HepG2 (cell line): ENCODE results near the gene PTCD3. TPM values are rescaled to one million over a fixed set of nuclear protein-coding genes. Genes with fewer than 3 reads are reported as not detected.

Experiments
- ARID2 ChIP-seq: sonication (generic); formaldehyde crosslinking; IDR thresholded peaks from 2 replicates; pipeline ENCODE4 v1.8.1; 2022; ENCODE audit warnings: mild to moderate bottlenecking, missing genetic modification reagents, borderline replicate concordance
- ARID5B ChIP-seq: IDR thresholded peaks from 2 replicates; pipeline ENCODE4 v1.4.0; 2020; ENCODE audit warnings: mild to moderate bottlenecking, missing genetic modification reagents
- EZH2 ChIP-seq: conservative IDR thresholded peaks from 2 replicates; pipeline ENCODE4 v1.6.1; 2012; ENCODE audit warnings: mild to moderate bottlenecking, low read depth, low read length, moderate library complexity
- HNRNPUL1 ChIP-seq: fragments of 200-400 bp; formaldehyde crosslinking; IDR thresholded peaks from 2 replicates; pipeline ENCODE4 v1.6.1; 2017; ENCODE audit warnings: low read depth, mild to moderate bottlenecking, low read length, moderate library complexity
- JUND ChIP-seq: sonication (generic); formaldehyde crosslinking; IDR thresholded peaks from 2 replicates; pipeline ENCODE4 v1.8.0; 2022; ENCODE audit warnings: mild to moderate bottlenecking, missing genetic modification reagents
- PAX8 ChIP-seq: sonication (generic); formaldehyde crosslinking; IDR thresholded peaks from 2 replicates; pipeline ENCODE4 v1.8.0; 2022; ENCODE audit warnings: mild to moderate bottlenecking, missing genetic modification reagents, borderline replicate concordance
- PHF8 ChIP-seq: sonication (generic); formaldehyde crosslinking; IDR thresholded peaks from 2 replicates; pipeline ENCODE4 v1.5.0; 2020; ENCODE audit warnings: missing genetic modification reagents
- SPEN ChIP-seq: sonication (generic); formaldehyde crosslinking; IDR thresholded peaks from 2 replicates; pipeline ENCODE4 v1.5.1; 2020; ENCODE audit warnings: low read depth, mild to moderate bottlenecking, missing genetic modification reagents
- TMF1 ChIP-seq: sonication (generic); formaldehyde crosslinking; IDR thresholded peaks from 2 replicates; pipeline ENCODE4 v1.8.1; 2022; ENCODE audit warnings: low read depth, missing genetic modification reagents
- YY1 ChIP-seq: IDR thresholded peaks from 2 replicates; pipeline ENCODE4 v1.6.1; 2011; ENCODE audit warnings: low read length, low read depth, moderate library complexity, mild to moderate bottlenecking; ENCODE audit not compliant: insufficient read depth, insufficient replicate concordance
- polyA plus RNA-seq, 8 experiments: library from polyadenylated mRNA; depleted of rRNA in 3 of 8; stranded (reverse) in 7 of 8; unstranded in 1 of 8; fragments of >200 nt; fragmentation: Illumina TruSeq in 4 of 8; extraction: Trizol in 4 of 8; gene quantifications; 2 replicates each; pipeline versions ENCODE4 v1.2.1 to v1.2.3, GENCODE V29; 2011 to 2016; ENCODE audit warnings: low read depth in 4 of 8, missing spikeins in 1 of 8, mixed read lengths in 1 of 8; ENCODE audit not compliant: insufficient read depth in 1 of 8
- total RNA-seq, 5 experiments: library from RNA; depleted of rRNA; stranded (reverse); fragments of >200 nt; fragmentation: Illumina TruSeq; extraction: Trizol; gene quantifications; 2 replicates each; pipeline ENCODE4 v1.2.3, GENCODE V29; 2016; ENCODE audit warnings: low read depth in 1 of 5
- TF ChIP-seq, protein P1 (sequence below): sonication (generic); formaldehyde crosslinking; IDR thresholded peaks from one replicate; pipeline ENCODE4 v1.5.1; 2020; ENCODE audit warnings: mild to moderate bottlenecking, missing genetic modification reagents; ENCODE audit errors: not compliant biosample characterization
- TF ChIP-seq, protein P2 (sequence below): sonication (generic); formaldehyde crosslinking; IDR thresholded peaks from 2 replicates; pipeline ENCODE4 v1.8.1; 2022; ENCODE audit warnings: low read depth, mild to moderate bottlenecking, missing genetic modification reagents

PTCD3 gene
- total and polyA plus RNA-seq, 2 of the 13 experiments (the other 11 are each of a cell fraction or from before 2014, with no cell fraction given): 124 to 309 TPM

GRCh38 chr2:86105969-86106945 lies at the start of gene PTCD3 (continued):
- TF ChIP-seq, protein P1, sequence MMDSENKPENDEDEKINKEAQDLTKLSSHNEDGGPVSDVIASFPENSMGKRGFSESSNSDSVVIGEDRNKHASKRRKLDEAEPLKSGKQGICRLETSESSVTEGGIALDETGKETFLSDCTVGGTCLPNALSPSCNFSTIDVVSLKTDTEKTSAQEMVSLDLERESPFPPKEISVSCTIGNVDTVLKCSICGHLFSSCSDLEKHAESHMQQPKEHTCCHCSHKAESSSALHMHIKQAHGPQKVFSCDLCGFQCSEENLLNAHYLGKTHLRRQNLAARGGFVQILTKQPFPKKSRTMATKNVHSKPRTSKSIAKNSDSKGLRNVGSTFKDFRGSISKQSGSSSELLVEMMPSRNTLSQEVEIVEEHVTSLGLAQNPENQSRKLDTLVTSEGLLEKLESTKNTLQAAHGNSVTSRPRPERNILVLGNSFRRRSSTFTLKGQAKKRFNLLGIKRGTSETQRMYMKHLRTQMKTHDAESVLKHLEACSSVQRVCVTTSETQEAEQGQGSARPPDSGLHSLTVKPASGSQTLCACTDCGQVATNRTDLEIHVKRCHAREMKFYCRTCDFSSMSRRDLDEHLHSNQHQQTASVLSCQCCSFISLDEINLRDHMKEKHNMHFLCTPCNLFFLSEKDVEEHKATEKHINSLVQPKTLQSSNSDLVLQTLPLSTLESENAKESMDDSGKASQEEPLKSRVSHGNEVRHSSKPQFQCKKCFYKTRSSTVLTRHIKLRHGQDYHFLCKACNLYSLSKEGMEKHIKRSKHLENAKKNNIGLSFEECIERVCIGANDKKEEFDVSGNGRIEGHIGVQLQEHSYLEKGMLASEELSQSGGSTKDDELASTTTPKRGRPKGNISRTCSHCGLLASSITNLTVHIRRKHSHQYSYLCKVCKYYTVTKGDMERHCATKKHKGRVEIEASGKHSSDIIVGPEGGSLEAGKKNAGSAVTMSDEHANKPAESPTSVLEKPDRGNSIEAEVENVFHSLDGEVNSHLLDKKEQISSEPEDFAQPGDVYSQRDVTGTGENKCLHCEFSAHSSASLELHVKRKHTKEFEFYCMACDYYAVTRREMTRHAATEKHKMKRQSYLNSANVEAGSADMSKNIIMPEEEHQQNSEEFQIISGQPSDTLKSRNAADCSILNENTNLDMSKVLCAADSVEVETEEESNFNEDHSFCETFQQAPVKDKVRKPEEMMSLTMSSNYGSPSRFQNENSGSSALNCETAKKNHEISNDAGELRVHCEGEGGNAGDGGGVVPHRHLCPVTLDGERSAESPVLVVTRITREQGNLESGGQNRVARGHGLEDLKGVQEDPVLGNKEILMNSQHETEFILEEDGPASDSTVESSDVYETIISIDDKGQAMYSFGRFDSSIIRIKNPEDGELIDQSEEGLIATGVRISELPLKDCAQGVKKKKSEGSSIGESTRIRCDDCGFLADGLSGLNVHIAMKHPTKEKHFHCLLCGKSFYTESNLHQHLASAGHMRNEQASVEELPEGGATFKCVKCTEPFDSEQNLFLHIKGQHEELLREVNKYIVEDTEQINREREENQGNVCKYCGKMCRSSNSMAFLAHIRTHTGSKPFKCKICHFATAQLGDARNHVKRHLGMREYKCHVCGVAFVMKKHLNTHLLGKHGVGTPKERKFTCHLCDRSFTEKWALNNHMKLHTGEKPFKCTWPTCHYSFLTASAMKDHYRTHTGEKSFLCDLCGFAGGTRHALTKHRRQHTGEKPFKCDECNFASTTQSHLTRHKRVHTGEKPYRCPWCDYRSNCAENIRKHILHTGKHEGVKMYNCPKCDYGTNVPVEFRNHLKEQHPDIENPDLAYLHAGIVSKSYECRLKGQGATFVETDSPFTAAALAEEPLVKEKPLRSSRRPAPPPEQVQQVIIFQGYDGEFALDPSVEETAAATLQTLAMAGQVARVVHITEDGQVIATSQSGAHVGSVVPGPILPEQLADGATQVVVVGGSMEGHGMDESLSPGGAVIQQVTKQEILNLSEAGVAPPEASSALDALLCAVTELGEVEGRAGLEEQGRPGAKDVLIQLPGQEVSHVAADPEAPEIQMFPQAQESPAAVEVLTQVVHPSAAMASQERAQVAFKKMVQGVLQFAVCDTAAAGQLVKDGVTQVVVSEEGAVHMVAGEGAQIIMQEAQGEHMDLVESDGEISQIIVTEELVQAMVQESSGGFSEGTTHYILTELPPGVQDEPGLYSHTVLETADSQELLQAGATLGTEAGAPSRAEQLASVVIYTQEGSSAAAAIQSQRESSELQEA (CRISPR knock-in tag): no peak
- TF ChIP-seq ARID2 (no peak), YY1 (peak; percentile 99), EZH2 (no peak), PHF8 (CRISPR knock-in tag) (peak; percentile 96), SPEN (peak; percentile 35), ARID5B (CRISPR knock-in tag) (no peak; the same call in 1 of the 2 replicates), TMF1 (peak; percentile 75; the same call in 1 of the 2 replicates), PAX8 (CRISPR knock-in tag) (no peak), JUND (CRISPR knock-in tag) (0 out of 2 replicates have a peak, but pooled peaks have one; percentile 26), HNRNPUL1 (no peak)
- TF ChIP-seq, protein P2, sequence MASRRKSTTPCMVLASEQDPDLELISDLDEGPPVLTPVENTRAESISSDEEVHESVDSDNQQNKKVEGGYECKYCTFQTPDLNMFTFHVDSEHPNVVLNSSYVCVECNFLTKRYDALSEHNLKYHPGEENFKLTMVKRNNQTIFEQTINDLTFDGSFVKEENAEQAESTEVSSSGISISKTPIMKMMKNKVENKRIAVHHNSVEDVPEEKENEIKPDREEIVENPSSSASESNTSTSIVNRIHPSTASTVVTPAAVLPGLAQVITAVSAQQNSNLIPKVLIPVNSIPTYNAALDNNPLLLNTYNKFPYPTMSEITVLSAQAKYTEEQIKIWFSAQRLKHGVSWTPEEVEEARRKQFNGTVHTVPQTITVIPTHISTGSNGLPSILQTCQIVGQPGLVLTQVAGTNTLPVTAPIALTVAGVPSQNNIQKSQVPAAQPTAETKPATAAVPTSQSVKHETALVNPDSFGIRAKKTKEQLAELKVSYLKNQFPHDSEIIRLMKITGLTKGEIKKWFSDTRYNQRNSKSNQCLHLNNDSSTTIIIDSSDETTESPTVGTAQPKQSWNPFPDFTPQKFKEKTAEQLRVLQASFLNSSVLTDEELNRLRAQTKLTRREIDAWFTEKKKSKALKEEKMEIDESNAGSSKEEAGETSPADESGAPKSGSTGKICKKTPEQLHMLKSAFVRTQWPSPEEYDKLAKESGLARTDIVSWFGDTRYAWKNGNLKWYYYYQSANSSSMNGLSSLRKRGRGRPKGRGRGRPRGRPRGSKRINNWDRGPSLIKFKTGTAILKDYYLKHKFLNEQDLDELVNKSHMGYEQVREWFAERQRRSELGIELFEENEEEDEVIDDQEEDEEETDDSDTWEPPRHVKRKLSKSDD (CRISPR knock-in tag): peak; percentile 72; the same call in 1 of the 2 replicates
